Measurements from ENCODE around the gene TMC2.
A peak's percentile ranks its signal among the peaks of the same experiment; 100 is the strongest.
"Not testable (repeated sequence)": the region's sequence is repeated elsewhere in the genome, so short reads cannot be mapped to it uniquely, and the experiment has no call there.

TMC2 gene

DNA sequence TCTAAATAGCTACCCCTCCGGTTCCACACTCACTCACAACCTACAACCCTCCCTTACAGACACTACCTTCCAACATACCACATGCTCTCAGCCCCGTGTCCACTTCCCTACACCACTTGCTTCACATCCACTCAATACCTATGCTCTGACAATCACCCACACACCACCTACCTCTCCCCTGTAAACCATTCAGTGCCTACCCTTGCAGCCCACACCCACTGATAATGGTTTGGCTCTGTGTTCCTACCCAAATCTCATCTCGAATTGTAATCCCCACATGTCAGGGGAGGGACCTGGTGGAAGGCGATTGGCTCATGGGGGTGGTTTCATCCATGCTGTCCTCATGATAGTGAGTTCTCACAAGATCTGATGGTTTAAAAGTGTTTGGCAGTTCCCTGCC lies 17.8 kb upstream of the TMC2 start:
- H3K27ac ChIP-seq = no peak overlapping the region
- no peaks in the 10 kb centered on the region for H3K36me3 ChIP-seq (replicated peaks)
- no peak for DNase-seq
- TF ChIP-seq, protein P1, sequence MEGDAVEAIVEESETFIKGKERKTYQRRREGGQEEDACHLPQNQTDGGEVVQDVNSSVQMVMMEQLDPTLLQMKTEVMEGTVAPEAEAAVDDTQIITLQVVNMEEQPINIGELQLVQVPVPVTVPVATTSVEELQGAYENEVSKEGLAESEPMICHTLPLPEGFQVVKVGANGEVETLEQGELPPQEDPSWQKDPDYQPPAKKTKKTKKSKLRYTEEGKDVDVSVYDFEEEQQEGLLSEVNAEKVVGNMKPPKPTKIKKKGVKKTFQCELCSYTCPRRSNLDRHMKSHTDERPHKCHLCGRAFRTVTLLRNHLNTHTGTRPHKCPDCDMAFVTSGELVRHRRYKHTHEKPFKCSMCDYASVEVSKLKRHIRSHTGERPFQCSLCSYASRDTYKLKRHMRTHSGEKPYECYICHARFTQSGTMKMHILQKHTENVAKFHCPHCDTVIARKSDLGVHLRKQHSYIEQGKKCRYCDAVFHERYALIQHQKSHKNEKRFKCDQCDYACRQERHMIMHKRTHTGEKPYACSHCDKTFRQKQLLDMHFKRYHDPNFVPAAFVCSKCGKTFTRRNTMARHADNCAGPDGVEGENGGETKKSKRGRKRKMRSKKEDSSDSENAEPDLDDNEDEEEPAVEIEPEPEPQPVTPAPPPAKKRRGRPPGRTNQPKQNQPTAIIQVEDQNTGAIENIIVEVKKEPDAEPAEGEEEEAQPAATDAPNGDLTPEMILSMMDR (IDR thresholded peaks at IDR 0.05; ENCODE audit: low read depth, low read length, missing control alignments) = no peak
- H3K4me3 ChIP-seq (ENCODE audit: low read depth, low read length) = no peak overlapping the region
- in situ Hi-C loops (cut with HindIII; ENCODE audit: low pct_ligation_motif_present, low sequenced_read_pairs) = no loop called here
- H3K27me3 ChIP-seq (replicated peaks) = no peaks in the 10 kb centered on the region

DNA sequence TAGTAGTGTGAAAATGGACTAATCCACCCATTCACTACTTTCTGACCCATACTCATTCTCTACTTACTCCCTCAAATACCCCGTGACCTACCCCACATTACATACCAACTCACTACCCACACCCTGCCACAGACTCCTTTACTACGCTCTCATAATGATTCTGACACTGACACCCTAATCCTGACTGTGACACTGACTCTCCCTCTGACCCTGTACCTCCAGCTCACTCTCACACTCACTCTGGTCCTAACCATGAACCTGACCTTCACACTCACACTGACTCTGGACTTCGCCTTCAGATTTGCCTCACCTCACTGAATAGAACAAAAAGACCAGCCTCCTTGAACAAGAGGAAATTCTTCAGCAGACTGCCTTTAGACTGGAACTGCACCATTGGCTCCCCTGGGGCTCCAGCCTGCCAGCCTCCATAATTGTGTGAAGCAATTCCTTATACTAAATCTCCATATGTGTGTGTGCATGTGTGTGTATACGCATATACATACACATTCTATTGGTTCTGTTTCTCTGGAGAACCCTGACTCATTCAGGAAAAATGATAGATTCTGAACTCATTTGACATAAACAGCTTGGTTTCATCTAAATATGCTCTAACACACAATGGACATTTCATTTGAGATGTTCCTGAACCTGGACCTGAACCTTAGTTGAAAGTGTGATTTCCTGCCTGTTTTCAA lies 17.1 kb upstream of the TMC2 start:
- TF ChIP-seq, protein P1 (IDR thresholded peaks at IDR 0.05; ENCODE audit: low read depth, low read length, missing control alignments) = no peak
- in situ Hi-C loops (cut with HindIII; ENCODE audit: low pct_ligation_motif_present, low sequenced_read_pairs) = no loop called here
- no peaks in the 10 kb centered on the region for H3K27me3 ChIP-seq (replicated peaks)
- no peak overlapping the region for H3K4me3 ChIP-seq (ENCODE audit: low read depth, low read length)
- peak; percentile 27 for DNase-seq
- no peaks in the 10 kb centered on the region for H3K36me3 ChIP-seq (replicated peaks)
- H3K27ac ChIP-seq = no peak overlapping the region

DNA sequence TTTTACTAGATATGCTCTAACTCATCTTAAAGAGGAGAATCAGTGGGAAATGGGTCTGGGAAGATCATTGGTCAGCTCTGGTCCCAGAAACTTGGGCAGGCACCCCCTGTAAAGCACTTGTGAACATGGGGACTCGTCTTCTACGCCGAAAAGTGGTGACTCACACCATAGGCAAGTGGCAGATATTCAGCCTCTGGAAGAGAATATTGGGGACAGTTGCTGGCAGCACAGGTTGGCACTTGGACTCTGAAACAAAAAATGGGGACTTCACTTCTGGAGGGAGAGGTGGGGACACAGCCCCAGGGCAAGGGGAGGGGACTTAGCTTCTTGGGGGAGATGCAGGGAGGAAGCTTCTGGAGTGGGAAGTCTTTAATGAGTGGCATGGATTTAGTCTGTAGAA lies 15.8 kb upstream of the TMC2 start:
- H3K27me3 ChIP-seq (replicated peaks) = no peaks in the 10 kb centered on the region
- TF ChIP-seq, protein P1 (IDR thresholded peaks at IDR 0.05; ENCODE audit: low read depth, low read length, missing control alignments) = no peak
- H3K36me3 ChIP-seq (replicated peaks) = no peaks in the 10 kb centered on the region
- no peak overlapping the region for H3K27ac ChIP-seq
- DNase-seq = no peak
- in situ Hi-C loops (cut with HindIII; ENCODE audit: low pct_ligation_motif_present, low sequenced_read_pairs) = no loop called here
- no peak overlapping the region for H3K4me3 ChIP-seq (ENCODE audit: low read depth, low read length)

DNA sequence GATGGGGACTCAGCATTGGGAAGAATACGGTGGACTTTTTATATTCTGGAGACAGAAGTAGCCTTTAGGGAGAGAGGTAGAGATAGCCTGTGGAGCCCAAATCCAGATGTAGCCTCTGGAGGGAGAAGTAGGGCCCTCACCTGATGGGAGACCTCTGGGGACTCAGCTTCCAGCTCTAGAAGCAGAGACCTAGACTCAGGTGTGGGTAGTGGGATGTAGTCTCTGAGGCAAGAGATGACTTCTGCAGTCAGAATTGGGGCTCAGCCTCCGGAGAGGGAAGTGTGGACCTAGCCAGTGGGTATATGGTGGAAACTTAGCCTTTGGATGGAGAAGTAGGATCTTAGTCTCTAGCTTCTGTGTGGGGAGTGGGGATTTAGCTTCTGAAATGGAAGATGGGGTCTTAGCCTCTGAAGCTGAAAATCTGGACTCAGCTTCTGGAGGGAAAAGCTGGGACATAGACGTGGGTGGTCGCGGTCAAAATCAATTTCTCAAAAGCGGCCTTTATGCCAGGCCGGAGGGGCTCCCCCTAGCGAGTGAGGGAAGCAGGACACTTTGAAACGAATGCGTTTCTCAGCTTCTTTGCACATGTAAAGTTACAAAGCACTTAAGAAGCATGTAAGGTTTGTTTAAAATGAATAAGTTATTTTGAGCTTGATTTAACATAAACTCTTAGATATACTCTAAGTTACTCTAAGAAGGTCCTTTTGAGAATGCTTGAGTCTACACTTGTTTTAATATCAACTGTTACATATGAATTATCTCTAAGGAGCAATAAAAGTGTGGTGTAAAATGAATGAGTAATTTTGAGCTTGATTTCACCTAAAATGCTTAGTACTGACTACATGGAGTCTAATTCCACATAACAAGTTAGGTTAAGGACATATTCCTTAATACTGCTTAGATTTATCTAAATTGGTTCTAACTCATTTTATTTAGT lies 14.7 kb upstream of the TMC2 start:
- peak; percentile 27 for DNase-seq
- Histone ChIP-seq H3K27ac (no peak overlapping the region), H3K27me3 (replicated peaks) (no peaks in the 10 kb centered on the region), H3K4me3 (ENCODE audit: low read depth, low read length) (no peak overlapping the region), H3K36me3 (replicated peaks) (no peaks in the 10 kb centered on the region)
- TF ChIP-seq, protein P1 (IDR thresholded peaks at IDR 0.05; ENCODE audit: low read depth, low read length, missing control alignments) = peak; percentile 96
- in situ Hi-C loops (cut with HindIII; ENCODE audit: low pct_ligation_motif_present, low sequenced_read_pairs) = no loop called here

DNA sequence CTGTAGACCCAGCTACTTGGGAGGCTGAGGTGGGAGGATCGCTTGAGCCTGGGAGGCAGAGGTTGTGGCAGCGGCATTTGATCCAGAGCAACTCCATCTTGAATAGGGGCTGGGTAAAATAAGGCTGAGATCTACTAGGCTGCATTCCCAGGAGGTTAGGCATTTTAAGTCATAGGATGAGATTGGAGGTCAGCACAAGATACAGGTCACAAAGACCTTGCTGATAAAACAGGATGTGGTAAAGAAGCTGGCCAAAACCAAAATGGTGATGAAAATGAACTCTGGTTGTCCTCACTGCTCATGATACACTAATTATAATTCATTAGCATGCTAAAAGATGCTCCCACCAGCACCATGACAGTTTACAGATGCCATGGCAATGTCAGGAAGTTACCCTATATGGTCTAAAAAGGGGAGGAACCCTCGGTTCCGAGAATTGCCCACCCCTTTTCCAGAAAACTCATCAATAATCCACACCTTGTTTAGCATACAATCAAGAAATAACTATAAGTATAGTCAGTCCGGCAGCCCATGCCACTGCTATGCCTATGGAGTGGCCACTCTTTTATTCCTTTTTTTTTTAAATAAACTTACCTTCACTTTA lies 13.4 kb upstream of the TMC2 start:
- H3K27ac ChIP-seq; DNase-seq; in situ Hi-C loops (cut with HindIII; ENCODE audit: low pct_ligation_motif_present, low sequenced_read_pairs): not testable (repeated sequence)

More for the DNA sequence above, 13.4 kb upstream of the TMC2 start:
- H3K27me3 ChIP-seq (replicated peaks); H3K4me3 ChIP-seq (ENCODE audit: low read depth, low read length); H3K36me3 ChIP-seq (replicated peaks): not testable (repeated sequence)
